Lower lobe of right lung (tissue), 2 donors: ENCODE measurements around the gene NELFCD. TPM values are rescaled to one million over a fixed set of nuclear protein-coding genes. Genes with fewer than 3 reads are reported as not detected.

Experiments
- ATAC-seq, 2 donors: fragments of 200-7000 bp; cut with Tn5 transposase; one replicate each; pipeline ENCODE4 v1.9.1; 2020 to 2022; ENCODE audit warnings: mild to moderate bottlenecking in 2 of 2, moderate library complexity in 2 of 2
- DNase-seq: peaks from one replicate; pipeline ENCODE4 v3.0.0-alpha.2; 2020
- H3K27ac ChIP-seq: fragments of 200-600 bp; one replicate; pipeline ENCODE4 v1.8.0; 2022
- H3K27me3 ChIP-seq: fragments of 200-600 bp; one replicate; pipeline ENCODE4 v1.8.0; 2022; ENCODE audit warnings: low read depth
- H3K36me3 ChIP-seq: fragments of 200-600 bp; one replicate; pipeline ENCODE4 v1.8.0; 2022; ENCODE audit warnings: mild to moderate bottlenecking
- H3K4me1 ChIP-seq: fragments of 200-600 bp; one replicate; pipeline ENCODE4 v1.8.0; 2022
- H3K4me3 ChIP-seq: fragments of 200-600 bp; one replicate; pipeline ENCODE4 v1.8.0; 2022; ENCODE audit warnings: mild to moderate bottlenecking
- H3K9me3 ChIP-seq: fragments of 200-600 bp; one replicate; pipeline ENCODE4 v1.8.0; 2022
- CTCF ChIP-seq: fragments of 200-600 bp; IDR thresholded peaks from one replicate; pipeline ENCODE4 v1.8.0; 2022; ENCODE audit warnings: antibody characterized with exemption, mild to moderate bottlenecking
- intact Hi-C: fragments of 100-400 bp; cut with DNase I; formaldehyde crosslinking; loops from one replicate; pipeline ENCODE4 v1.11.0; 2022
- total RNA-seq: library from RNA; stranded (reverse); fragmentation: NEBNext Ultra II Directional; extraction: Animal tissue kit (Norgen Biotek cat#: 25700); gene quantifications from one replicate; pipeline ENCODE4 v1.2.1, GENCODE V29; 2021
- donor health status: DM: no; HTN: yes; CAD: no; lungs with severe emphysema.

The NELFCD gene
- total RNA-seq, 1 donor from 2014 or later, result 54.1 TPM

- Histone ChIP-seq H3K4me1 (peaks cover 14% of the 10 kb centered on the region), H3K36me3 (peaks cover 78% of the 10 kb centered on the region), H3K27me3 (no peaks in the 10 kb centered on the region), H3K27ac (no peak overlapping the region), H3K4me3 (no peak overlapping the region), H3K9me3 (no peaks in the 10 kb centered on the region)
- no peak for TF ChIP-seq CTCF
- intact Hi-C loops, result no loop called here
- DNase-seq (no peak), ATAC-seq (no peak)
Observed at GRCh38 chr20:58988565-58988882, 7.5 kb downstream of the NELFCD start.

- TF ChIP-seq CTCF, result no peak
- DNase-seq, result no peak
Observed at GRCh38 chr20:58989196-58989595, 8.1 kb downstream of the NELFCD start.

DNA sequence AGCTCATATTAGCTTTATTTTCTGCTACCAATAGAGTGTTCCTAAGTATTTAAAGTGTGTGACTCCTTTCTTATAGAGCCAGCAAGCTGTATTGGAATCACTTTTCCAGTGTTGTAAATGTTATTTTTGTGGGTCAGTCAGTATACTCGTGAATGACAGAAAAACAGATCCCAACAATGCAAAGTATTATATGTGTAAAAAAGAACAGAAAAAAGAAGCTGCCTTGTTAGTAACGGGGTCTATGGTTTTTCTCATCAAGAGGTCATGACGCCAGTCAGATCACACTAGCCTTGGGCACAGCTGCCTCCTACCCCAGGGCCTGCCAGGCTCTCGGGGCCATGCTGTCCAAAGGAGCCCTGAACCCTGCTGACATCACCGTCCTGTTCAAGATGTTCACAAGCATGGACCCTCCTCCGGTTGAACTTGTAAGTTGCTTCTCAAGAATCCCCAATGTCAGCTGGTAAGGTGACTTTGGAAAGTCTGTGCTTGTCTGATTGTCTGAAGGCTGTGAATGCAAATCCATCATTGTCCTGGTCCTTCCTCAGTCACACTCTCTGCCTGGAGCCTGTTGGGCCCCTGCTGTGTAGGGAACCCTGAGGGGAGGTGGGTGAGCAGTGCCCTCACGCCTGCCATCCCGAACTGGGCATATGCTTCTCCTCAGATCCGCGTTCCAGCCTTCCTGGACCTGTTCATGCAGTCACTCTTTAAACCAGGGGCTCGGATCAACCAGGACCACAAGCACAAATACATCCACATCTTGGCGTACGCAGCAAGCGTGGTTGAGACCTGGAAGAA, 9.8 kb downstream of the NELFCD start:
- H3K27me3 ChIP-seq, result no peaks in the 10 kb centered on the region
- no peak for TF ChIP-seq CTCF
- no peak overlapping the region for H3K27ac ChIP-seq
- peaks cover 100% of the 10 kb centered on the region for H3K36me3 ChIP-seq
- H3K4me3 ChIP-seq, result no peak overlapping the region
- DNase-seq (no peak), ATAC-seq (no peak)
- intact Hi-C loops, result no loop called here
- H3K9me3 ChIP-seq, result no peaks in the 10 kb centered on the region
- peaks cover under 1% of the 10 kb centered on the region for H3K4me1 ChIP-seq

More at GRCh38 chr20:58989196-58989595, 8.1 kb downstream of the NELFCD start:
- Histone ChIP-seq H3K27ac (no peak overlapping the region), H3K27me3 (no peaks in the 10 kb centered on the region), H3K9me3 (no peaks in the 10 kb centered on the region), H3K4me1 (peaks cover 8% of the 10 kb centered on the region), H3K36me3 (peaks cover 85% of the 10 kb centered on the region), H3K4me3 (no peak overlapping the region)
- ATAC-seq, result no peak
- intact Hi-C loops, result no loop called here

DNA sequence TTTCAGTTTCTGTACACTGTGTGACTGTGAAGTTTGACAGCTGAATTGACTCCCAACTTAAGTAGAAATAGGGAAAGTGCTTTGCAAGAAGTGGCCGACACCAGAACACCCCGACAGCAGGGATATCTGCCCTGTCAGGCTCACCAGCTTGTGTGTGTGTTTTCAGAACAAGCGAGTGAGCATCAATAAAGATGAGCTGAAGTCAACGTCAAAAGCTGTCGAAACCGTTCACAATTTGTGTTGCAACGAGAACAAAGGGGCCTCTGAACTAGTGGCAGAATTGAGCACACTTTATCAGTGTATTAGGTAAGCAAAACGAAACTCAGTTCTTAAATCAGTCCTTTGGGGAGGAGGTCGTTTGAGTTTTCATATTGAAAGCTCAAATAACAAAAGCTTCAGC, 10.7 kb downstream of the NELFCD start:
- TF ChIP-seq CTCF, result no peak
- intact Hi-C loops, result no loop called here
- H3K9me3 ChIP-seq, result no peaks in the 10 kb centered on the region
- no peaks in the 10 kb centered on the region for H3K27me3 ChIP-seq
- H3K4me3 ChIP-seq, result no peak overlapping the region
- DNase-seq (no peak), ATAC-seq (no peak)
- no peak overlapping the region for H3K27ac ChIP-seq
- H3K4me1 ChIP-seq, result no peaks in the 10 kb centered on the region
- H3K36me3 ChIP-seq, result peaks cover 100% of the 10 kb centered on the region

GRCh38 chr20:58992911-58993310, 11.9 kb downstream of the NELFCD start:
- H3K4me1 ChIP-seq, result no peaks in the 10 kb centered on the region
- no peaks in the 10 kb centered on the region for H3K9me3 ChIP-seq
- H3K27ac ChIP-seq, result no peak overlapping the region
- intact Hi-C loops, result no loop called here
- no peak for ATAC-seq
- DNase-seq, result no peak
- no peak for TF ChIP-seq CTCF
- H3K4me3 ChIP-seq, result no peak overlapping the region
- peaks cover 100% of the 10 kb centered on the region for H3K36me3 ChIP-seq
- no peaks in the 10 kb centered on the region for H3K27me3 ChIP-seq
